Measurements from ENCODE around the gene UQCRFS1. TPM values are rescaled to one million over a fixed set of nuclear protein-coding genes. Genes with fewer than 3 reads are reported as not detected.
"Not testable (repeated sequence)": the region's sequence is repeated elsewhere in the genome, so short reads cannot be mapped to it uniquely, and the experiment has no call there.

The UQCRFS1 gene
- total RNA-seq, 2 donors from 2014 or later = 30.3 to 41.3 TPM

- no peak overlapping the region for H3K4me3 ChIP-seq
- 42% methylated on average over 4 of the region's 4 CpGs for WGBS
- no peak overlapping the region for H3K27ac ChIP-seq
- H3K36me3 ChIP-seq = no peaks in the 10 kb centered on the region
- no peaks in the 10 kb centered on the region for H3K4me1 ChIP-seq (replicated peaks)
- no peak for TF ChIP-seq CTCF (IDR thresholded peaks at IDR 0.05)
- TF ChIP-seq POLR2A (IDR thresholded peaks at IDR 0.05) = no peak
- TF ChIP-seq POLR2AphosphoS5 (IDR thresholded peaks at IDR 0.05) = no peak
- intact Hi-C loops (cut with DNase I) = no loop called here
- H3K9me3 ChIP-seq = no peaks in the 10 kb centered on the region
- DNase-seq (ENCODE audit: low spot score) = no peak
- H3K27me3 ChIP-seq (replicated peaks; ENCODE audit: insufficient read depth) = no peaks in the 10 kb centered on the region
Observed at GRCh38 chr19:29216021-29216420, 3.1 kb upstream of the UQCRFS1 start.

GRCh38 chr19:29215322-29215845 lies 2.4 kb upstream of the UQCRFS1 start:
- H3K36me3 ChIP-seq = no peaks in the 10 kb centered on the region
- no peaks in the 10 kb centered on the region for H3K27me3 ChIP-seq (replicated peaks; ENCODE audit: insufficient read depth)
- no peaks in the 10 kb centered on the region for H3K9me3 ChIP-seq
- TF ChIP-seq POLR2A (IDR thresholded peaks at IDR 0.05) (no peak), CTCF (IDR thresholded peaks at IDR 0.05) (no peak), POLR2AphosphoS5 (IDR thresholded peaks at IDR 0.05) (no peak)
- WGBS = 89% methylated on average over 7 of the region's 7 CpGs
- no peak for DNase-seq (ENCODE audit: low spot score)
- H3K4me3 ChIP-seq = no peak overlapping the region
- no peak overlapping the region for H3K27ac ChIP-seq
- H3K4me1 ChIP-seq (replicated peaks) = no peaks in the 10 kb centered on the region
- intact Hi-C loops (cut with DNase I) = no loop called here

- 83% methylated on average over 2 of the region's 2 CpGs for WGBS
- Histone ChIP-seq H3K4me1 (replicated peaks) (no peaks in the 10 kb centered on the region), H3K9me3 (no peaks in the 10 kb centered on the region), H3K27ac (no peak overlapping the region), H3K36me3 (no peaks in the 10 kb centered on the region), H3K4me3 (no peak overlapping the region), H3K27me3 (replicated peaks; ENCODE audit: insufficient read depth) (no peaks in the 10 kb centered on the region)
- intact Hi-C loops (cut with DNase I) = no loop called here
- no peak for DNase-seq (ENCODE audit: low spot score)
- no peak for TF ChIP-seq CTCF (IDR thresholded peaks at IDR 0.05)
- TF ChIP-seq POLR2A (IDR thresholded peaks at IDR 0.05) = no peak
- TF ChIP-seq POLR2AphosphoS5 (IDR thresholded peaks at IDR 0.05) = no peak
Observed at GRCh38 chr19:29214411-29214810, 1.5 kb upstream of the UQCRFS1 start.

- intact Hi-C loops (cut with DNase I) = no loop called here
- TF ChIP-seq POLR2A (IDR thresholded peaks at IDR 0.05) = no peak
- TF ChIP-seq POLR2AphosphoS5 (IDR thresholded peaks at IDR 0.05) = no peak
- DNase-seq (ENCODE audit: low spot score) = no peak
- Histone ChIP-seq H3K27me3 (replicated peaks; ENCODE audit: insufficient read depth) (no peaks in the 10 kb centered on the region), H3K4me1 (replicated peaks) (no peaks in the 10 kb centered on the region), H3K9me3 (no peaks in the 10 kb centered on the region), H3K4me3 (peak overlapping the region; percentile 80 to 97), H3K36me3 (no peaks in the 10 kb centered on the region), H3K27ac (peak overlapping the region; percentile 86 to 92)
- 0% methylated on average over 7 of the region's 7 CpGs for WGBS
Observed at GRCh38 chr19:29212356-29212647, 649 bp downstream of the UQCRFS1 start.

GRCh38 chr19:29211562-29212355 lies 1.2 kb downstream of the UQCRFS1 start:
- TF ChIP-seq POLR2A (IDR thresholded peaks at IDR 0.05) (no peak), CTCF (IDR thresholded peaks at IDR 0.05) (no peak), POLR2AphosphoS5 (IDR thresholded peaks at IDR 0.05) (no peak)
- H3K27ac ChIP-seq = peak overlapping the region; percentile 86 to 92
- no peaks in the 10 kb centered on the region for H3K4me1 ChIP-seq (replicated peaks)
- 32% methylated on average over 18 of the region's 18 CpGs for WGBS
- peak overlapping the region; percentile 80 to 97 for H3K4me3 ChIP-seq
- DNase-seq (ENCODE audit: low spot score) = no peak
- H3K36me3 ChIP-seq = no peaks in the 10 kb centered on the region
- H3K27me3 ChIP-seq (replicated peaks; ENCODE audit: insufficient read depth) = no peaks in the 10 kb centered on the region
- H3K9me3 ChIP-seq = no peaks in the 10 kb centered on the region
- intact Hi-C loops (cut with DNase I) = no loop called here

- H3K27me3 ChIP-seq (replicated peaks; ENCODE audit: insufficient read depth); H3K36me3 ChIP-seq; DNase-seq (ENCODE audit: low spot score); intact Hi-C loops (cut with DNase I); H3K9me3 ChIP-seq; H3K4me1 ChIP-seq (replicated peaks); H3K4me3 ChIP-seq; H3K27ac ChIP-seq: not testable (repeated sequence)
- 94% methylated on average over 3 of the region's 3 CpGs for WGBS
Observed at GRCh38 chr19:29211041-29211440, 1.9 kb downstream of the UQCRFS1 start.

- H3K27ac ChIP-seq; H3K36me3 ChIP-seq; H3K27me3 ChIP-seq (replicated peaks; ENCODE audit: insufficient read depth); H3K9me3 ChIP-seq; DNase-seq (ENCODE audit: low spot score); H3K4me3 ChIP-seq; H3K4me1 ChIP-seq (replicated peaks); intact Hi-C loops (cut with DNase I): not testable (repeated sequence)
- WGBS = 92% methylated on average over 3 of the region's 3 CpGs
Observed at GRCh38 chr19:29210502-29210901, 2.4 kb downstream of the UQCRFS1 start.

GRCh38 chr19:29207403-29208187 lies 5.4 kb downstream of the UQCRFS1 start:
- WGBS = 93% methylated on average over 14 of the region's 14 CpGs

More at GRCh38 chr19:29207403-29208187, 5.4 kb downstream of the UQCRFS1 start:
- H3K27ac ChIP-seq; intact Hi-C loops (cut with DNase I); H3K9me3 ChIP-seq; H3K27me3 ChIP-seq (replicated peaks; ENCODE audit: insufficient read depth); H3K36me3 ChIP-seq; H3K4me3 ChIP-seq; DNase-seq (ENCODE audit: low spot score); H3K4me1 ChIP-seq (replicated peaks): not testable (repeated sequence)

All from prostate gland (tissue), 2 donors.